ENCODE measurements around the gene IGFLR1.

Gene IGFLR1

DNA sequence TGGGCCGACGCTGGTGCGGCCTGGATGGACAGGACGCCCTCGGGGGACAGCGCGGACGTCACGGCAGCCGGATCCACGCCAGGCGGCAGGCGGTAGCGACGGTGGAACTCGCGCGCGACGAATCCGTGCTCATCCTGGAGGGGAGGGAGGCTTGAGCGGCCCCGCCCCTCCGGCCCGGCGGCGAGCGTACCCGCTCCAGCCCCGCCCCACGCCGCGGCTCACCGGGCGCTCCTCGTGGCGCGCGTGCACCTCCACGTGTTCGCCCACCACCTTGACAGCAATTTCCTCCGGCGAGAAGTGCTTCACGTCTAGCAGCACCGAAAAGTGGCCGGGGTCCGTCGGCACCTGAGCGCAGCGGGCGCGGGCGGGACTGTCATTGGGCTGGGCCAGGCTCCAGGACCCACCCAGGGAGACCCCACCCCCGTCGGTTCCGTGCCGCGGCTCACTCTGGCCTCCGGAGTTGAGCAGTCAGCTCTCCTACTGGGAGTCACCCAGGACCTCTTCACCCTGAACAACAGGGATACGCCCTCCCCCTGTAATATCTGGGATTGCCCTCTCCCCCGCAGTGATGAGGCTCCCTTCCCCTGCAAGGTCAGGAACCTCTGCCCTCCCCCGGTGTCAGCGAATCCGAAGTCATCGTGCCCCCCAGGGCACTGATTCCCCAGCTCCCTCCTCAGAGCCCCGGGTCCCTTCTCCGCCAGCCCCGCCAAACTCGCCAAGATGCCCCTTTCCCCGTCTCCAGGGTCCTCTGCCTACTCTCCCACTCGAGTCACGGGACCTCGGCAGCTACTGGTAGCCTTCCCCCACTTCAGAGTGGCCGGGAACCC is 13.5 kb upstream of the IGFLR1 start:
- no peak for FAIRE-seq

- FAIRE-seq: no peak
Measured at GRCh38 chr19:35755131-35755549, 12.9 kb upstream of the IGFLR1 start.

GRCh38 chr19:35754370-35755130 is 12.3 kb upstream of the IGFLR1 start:
- no peak for FAIRE-seq

- FAIRE-seq: no peak
Measured at GRCh38 chr19:35753634-35754369, 11.6 kb upstream of the IGFLR1 start.

DNA sequence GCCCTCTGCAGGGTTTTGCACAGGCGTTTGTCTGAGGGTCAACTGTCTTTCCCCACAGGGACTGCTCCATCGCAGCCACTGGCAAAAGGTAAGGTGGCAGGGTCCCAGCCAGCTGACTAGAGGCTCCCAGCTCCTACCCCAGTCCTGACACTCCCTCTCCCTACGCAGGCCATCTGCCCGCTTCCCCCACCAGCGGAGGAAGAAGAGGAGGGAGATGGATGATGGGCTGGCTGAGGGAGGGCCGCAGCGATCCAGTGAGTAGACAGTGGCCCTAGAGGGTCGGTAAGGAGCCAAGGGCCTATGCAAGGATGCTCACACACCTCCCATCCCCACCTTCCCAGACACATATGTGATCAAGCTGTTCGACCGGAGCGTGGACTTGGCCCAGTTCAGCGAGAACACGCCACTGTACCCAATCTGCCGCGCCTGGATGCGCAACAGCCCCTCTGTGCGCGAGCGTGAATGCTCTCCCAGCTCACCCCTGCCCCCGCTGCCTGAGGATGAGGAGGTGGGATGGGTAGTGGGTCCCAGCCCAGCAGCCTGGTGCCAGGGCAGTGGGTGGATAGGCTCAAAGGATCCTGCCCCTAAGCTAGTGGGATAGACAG is 10.6 kb upstream of the IGFLR1 start:
- no peak for FAIRE-seq

DNA sequence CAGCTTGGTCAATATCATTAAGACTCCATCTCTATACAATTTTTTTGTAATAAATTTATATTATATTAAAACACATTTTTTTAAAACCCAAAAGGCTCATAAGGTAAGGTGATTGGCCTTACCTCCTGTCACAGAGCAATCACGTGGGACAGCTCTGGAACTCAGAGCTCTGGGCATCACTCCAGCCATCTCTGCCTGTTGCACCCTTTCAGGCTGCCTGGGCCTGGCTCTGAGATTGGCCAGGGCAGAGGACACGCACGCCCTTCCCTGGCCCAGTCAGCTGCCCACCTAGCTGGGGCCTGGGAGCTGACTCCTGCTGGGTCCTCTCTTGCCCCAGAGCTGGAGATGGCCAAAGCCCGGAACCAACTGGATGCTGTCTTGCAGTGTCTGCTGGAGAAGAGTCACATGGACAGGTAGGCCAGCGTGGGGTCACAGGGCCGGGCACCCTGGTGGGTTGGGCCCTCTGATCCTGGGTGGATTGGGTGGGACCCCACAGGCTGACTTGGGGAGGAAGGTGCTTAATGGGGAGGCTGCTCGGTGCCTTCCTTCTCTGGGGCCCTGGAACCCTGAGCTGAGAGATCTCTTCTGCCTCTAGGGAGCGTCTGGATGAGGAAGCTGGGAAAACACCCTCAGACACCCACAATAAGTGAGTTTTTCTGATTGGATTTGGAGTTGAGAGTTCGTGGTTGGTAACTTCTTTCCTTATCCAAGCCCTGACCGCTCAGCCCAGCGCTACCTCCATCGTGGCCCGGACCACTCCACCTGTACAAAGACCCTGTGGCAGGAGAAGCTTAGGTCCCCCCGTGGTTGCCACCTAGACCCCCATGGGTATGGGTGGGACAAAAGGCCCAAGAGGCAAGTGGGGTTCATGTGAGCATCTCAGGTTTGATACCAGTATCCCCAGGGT is 9.8 kb upstream of the IGFLR1 start:
- FAIRE-seq: no peak

- FAIRE-seq: no peak
Measured at GRCh38 chr19:35750167-35750566, 7.9 kb upstream of the IGFLR1 start.

DNA sequence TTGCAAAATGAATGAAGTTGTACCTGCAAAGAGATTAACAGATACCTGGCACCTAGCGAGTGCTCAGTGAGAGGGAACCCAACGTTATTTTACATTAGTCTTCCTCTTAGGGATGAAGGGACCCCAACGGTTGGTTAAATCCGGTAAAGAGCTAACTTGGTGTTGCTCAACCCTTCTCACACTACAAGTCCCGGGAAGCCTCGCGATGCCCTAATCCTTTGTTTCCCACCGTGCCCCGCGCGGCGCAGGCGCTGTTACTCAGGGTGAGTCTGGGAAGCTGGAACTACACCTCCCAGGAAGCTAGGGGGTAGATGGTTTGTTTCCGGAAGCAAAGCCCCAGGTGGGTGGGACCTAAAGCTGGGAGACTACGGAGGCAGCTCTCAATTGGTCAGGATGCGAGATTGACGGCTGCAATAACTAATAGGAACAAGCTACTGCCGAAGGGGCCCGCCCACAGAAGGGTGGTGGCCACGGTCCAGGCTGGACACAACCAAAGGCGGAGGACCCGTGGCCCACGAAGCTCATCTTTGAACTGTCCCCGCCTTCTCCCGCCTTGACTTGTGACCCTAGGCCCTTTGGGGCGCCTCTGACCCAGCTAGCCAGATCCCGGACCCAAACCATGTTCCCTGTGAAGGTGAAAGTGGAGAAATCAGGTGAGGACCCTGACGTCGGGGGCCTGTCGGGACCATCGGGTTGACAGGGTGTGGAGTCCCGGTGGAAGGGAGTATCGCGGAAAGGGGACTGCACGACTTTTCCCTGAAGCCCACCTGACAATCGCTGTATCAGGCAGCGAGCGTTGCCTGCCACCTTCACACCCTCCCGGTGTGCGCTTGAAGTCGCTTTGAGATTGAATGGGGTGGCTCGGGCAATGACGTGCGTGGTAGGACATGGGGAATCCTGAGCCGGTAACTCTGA is 6.1 kb upstream of the IGFLR1 start, which contains the start of gene LIN37:
Gene LIN37, plus strand, starts transcription at position 471 of the 915 bp plus-strand sequence. Its CDS starts 149 bp downstream, at position 620.
- FAIRE-seq: peak; percentile 81

GRCh38 chr19:35746531-35746930 is 4.3 kb upstream of the IGFLR1 start:
- no peak for FAIRE-seq

DNA sequence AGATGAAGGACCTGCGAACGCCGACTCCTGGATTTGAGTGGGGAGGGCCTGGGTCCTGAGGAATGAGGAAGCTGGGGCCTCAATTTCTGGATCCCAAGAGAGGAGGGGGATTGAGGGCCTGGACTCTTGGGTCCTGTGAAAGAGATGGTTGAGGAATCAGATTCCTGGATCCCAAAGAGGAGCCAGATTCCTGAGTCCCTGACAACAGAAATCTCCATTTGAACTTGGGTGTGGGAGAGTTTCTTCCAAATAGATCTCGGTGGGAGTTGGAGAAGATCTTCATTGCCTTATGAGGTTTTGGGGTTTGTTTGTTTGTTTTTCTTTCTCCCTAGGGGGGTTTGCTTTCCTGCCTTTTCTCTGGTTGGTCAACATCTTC is 3.8 kb upstream of the IGFLR1 start:
- no peak for FAIRE-seq

- peak; percentile 90 for FAIRE-seq
Measured at GRCh38 chr19:35745328-35746086, 3.3 kb upstream of the IGFLR1 start, which contains the start of the genes PSENEN and U2AF1L4. Gene PSENEN, plus strand, starts transcription at chr19:35745651. Its CDS starts 280 bp downstream, at chr19:35745931. Gene U2AF1L4, minus strand, starts transcription at chr19:35745418. Its CDS starts 27 bp downstream, at chr19:35745391.

GRCh38 chr19:35744430-35745327 is 2.4 kb upstream of the IGFLR1 start:
- FAIRE-seq: no peak

- FAIRE-seq: no peak
Measured at GRCh38 chr19:35743640-35744429, 1.6 kb upstream of the IGFLR1 start.

GRCh38 chr19:35741203-35741515 is 1.1 kb downstream of the IGFLR1 start:
- no peak for FAIRE-seq

DNA sequence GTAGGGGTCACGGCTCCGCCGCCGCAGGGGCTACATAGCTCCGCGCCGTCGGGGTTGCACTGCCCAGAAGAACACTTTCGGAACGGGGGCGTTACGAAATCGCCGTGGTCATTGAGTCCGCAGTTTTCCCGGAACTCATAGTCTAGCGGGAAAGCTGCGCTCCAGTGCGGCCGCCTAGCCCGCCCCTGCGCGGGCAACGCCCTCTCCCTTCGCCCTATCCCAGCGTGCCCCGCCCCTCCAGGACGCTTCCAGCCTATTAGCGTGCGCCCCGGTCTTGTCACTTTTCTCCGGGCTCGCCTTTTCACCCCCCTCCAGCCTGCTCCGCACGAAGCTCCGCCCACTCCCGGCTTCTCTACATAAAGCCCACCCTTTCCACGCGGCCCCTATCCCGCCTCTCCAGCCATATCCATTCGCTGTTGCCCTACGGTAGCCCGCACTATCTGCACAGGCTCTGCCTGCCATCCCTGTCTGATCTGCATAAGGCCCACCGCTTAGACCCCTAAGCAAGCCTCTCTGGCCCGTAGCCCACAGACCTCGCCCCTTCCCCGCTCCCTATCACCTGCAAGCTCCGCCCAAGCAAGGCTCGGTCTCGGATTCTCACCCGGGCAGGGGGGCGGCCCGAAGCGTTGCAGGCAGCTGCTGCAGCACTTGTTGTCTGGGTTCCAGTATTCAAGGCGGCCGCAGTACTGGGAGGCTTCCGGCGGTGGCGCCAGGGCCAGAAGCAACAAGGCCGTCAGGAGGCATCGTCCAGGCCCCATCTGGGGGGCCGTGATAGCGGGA is 1.6 kb downstream of the IGFLR1 start:
- FAIRE-seq: no peak

GRCh38 chr19:35740108-35740422 is 2.2 kb downstream of the IGFLR1 start:
- FAIRE-seq: no peak

All from islet of Langerhans (tissue), 1 donor.